T-helper 1 cell treated with Interleukin-12 subunit alpha and Interleukin-12 subunit beta and Interleukin-4 antibody, amounts not matched to agents 30 μg/mL and 1 μg/mL, for 36 hours (primary cell): ENCODE results near the gene SPC24.
"Not testable (repeated sequence)": the region's sequence is repeated elsewhere in the genome, so short reads cannot be mapped to it uniquely, and the experiment has no call there.

Experiments used
- H3K27ac Mint-ChIP-seq: one replicate; pipeline ENCODE4 v1.8.0; 2021; ENCODE audit warnings: mild to moderate bottlenecking, mixed read lengths
- H3K27me3 Mint-ChIP-seq: one replicate; pipeline ENCODE4 v1.8.0; 2021; ENCODE audit warnings: low read depth, mixed read lengths
- H3K36me3 Mint-ChIP-seq: one replicate; pipeline ENCODE4 v1.8.0; 2021; ENCODE audit warnings: low read depth, mixed read lengths
- H3K4me1 Mint-ChIP-seq: one replicate; pipeline ENCODE4 v1.8.0; 2021; ENCODE audit warnings: low read depth, mixed read lengths
- H3K4me3 Mint-ChIP-seq: one replicate; pipeline ENCODE4 v1.8.0; 2021; ENCODE audit warnings: mild to moderate bottlenecking, moderate library complexity, mixed read lengths
- H3K9me3 Mint-ChIP-seq: one replicate; pipeline ENCODE4 v1.8.0; 2021; ENCODE audit warnings: mixed read lengths

SPC24 gene

GRCh38 chr19:11111117-11111770 lies 44.3 kb downstream of the SPC24 start:
- no peaks in the 10 kb centered on the region for H3K9me3 Mint-ChIP-seq
- H3K4me1 Mint-ChIP-seq: peaks cover 2% of the 10 kb centered on the region
- H3K27ac Mint-ChIP-seq: peak overlapping the region; percentile 26
- H3K36me3 Mint-ChIP-seq: peaks cover 37% of the 10 kb centered on the region
- H3K27me3 Mint-ChIP-seq: no peaks in the 10 kb centered on the region
- no peak overlapping the region for H3K4me3 Mint-ChIP-seq

- Mint-ChIP-seq H3K27me3 (no peaks in the 10 kb centered on the region), H3K36me3 (peaks cover 36% of the 10 kb centered on the region), H3K27ac (no peak overlapping the region), H3K4me3 (no peak overlapping the region), H3K4me1 (peaks cover 2% of the 10 kb centered on the region), H3K9me3 (no peaks in the 10 kb centered on the region)
Measured at GRCh38 chr19:11108746-11109145, 46.8 kb downstream of the SPC24 start.

- Mint-ChIP-seq H3K4me3 (no peak overlapping the region), H3K4me1 (no peaks in the 10 kb centered on the region), H3K9me3 (no peaks in the 10 kb centered on the region), H3K27me3 (no peaks in the 10 kb centered on the region), H3K27ac (no peak overlapping the region), H3K36me3 (peaks cover 40% of the 10 kb centered on the region)
Measured at GRCh38 chr19:11106477-11106876, 49.1 kb downstream of the SPC24 start.

GRCh38 chr19:11105014-11105636 lies 50.5 kb downstream of the SPC24 start:
- Mint-ChIP-seq H3K9me3 (no peaks in the 10 kb centered on the region), H3K36me3 (peaks cover 41% of the 10 kb centered on the region), H3K27ac (no peak overlapping the region), H3K4me3 (no peak overlapping the region), H3K4me1 (peaks cover 3% of the 10 kb centered on the region), H3K27me3 (no peaks in the 10 kb centered on the region)

- H3K4me3 Mint-ChIP-seq: not testable (repeated sequence)
Measured at GRCh38 chr19:11103667-11104066, 51.9 kb downstream of the SPC24 start.

GRCh38 chr19:11102944-11103343 lies 52.6 kb downstream of the SPC24 start:
- H3K27me3 Mint-ChIP-seq: no peaks in the 10 kb centered on the region
- H3K27ac Mint-ChIP-seq: no peak overlapping the region
- H3K4me3 Mint-ChIP-seq: no peak overlapping the region
- no peaks in the 10 kb centered on the region for H3K9me3 Mint-ChIP-seq
- H3K36me3 Mint-ChIP-seq: peaks cover 40% of the 10 kb centered on the region
- peaks cover 13% of the 10 kb centered on the region for H3K4me1 Mint-ChIP-seq

More at GRCh38 chr19:11103667-11104066, 51.9 kb downstream of the SPC24 start:
- peaks cover 44% of the 10 kb centered on the region for H3K36me3 Mint-ChIP-seq
- H3K9me3 Mint-ChIP-seq, H3K27me3 Mint-ChIP-seq, H3K27ac Mint-ChIP-seq: not testable (repeated sequence)
- H3K4me1 Mint-ChIP-seq: peaks cover 11% of the 10 kb centered on the region

GRCh38 chr19:11101057-11101456 lies 54.5 kb downstream of the SPC24 start:
- Mint-ChIP-seq H3K36me3 (peaks cover 46% of the 10 kb centered on the region), H3K27ac (no peak overlapping the region), H3K27me3 (no peaks in the 10 kb centered on the region), H3K4me3 (no peak overlapping the region), H3K9me3 (peaks cover 4% of the 10 kb centered on the region), H3K4me1 (peaks cover 26% of the 10 kb centered on the region)

- no peaks in the 10 kb centered on the region for H3K27me3 Mint-ChIP-seq
- H3K4me1 Mint-ChIP-seq: peaks cover 33% of the 10 kb centered on the region
- H3K27ac Mint-ChIP-seq: peak overlapping the region; percentile 63
- peaks cover 49% of the 10 kb centered on the region for H3K36me3 Mint-ChIP-seq
- peaks cover 4% of the 10 kb centered on the region for H3K9me3 Mint-ChIP-seq
- no peak overlapping the region for H3K4me3 Mint-ChIP-seq
Measured at GRCh38 chr19:11100049-11100448, 55.5 kb downstream of the SPC24 start.

- Mint-ChIP-seq H3K9me3 (peaks cover 4% of the 10 kb centered on the region), H3K27me3 (no peaks in the 10 kb centered on the region), H3K36me3 (peaks cover 54% of the 10 kb centered on the region), H3K4me1 (peaks cover 40% of the 10 kb centered on the region), H3K4me3 (no peak overlapping the region), H3K27ac (peak overlapping the region; percentile 24)
Measured at GRCh38 chr19:11098861-11099260, 56.7 kb downstream of the SPC24 start.

GRCh38 chr19:11098327-11098726 lies 57.3 kb downstream of the SPC24 start:
- Mint-ChIP-seq H3K4me3 (no peak overlapping the region), H3K9me3 (peaks cover 4% of the 10 kb centered on the region), H3K4me1 (peaks cover 40% of the 10 kb centered on the region), H3K27ac (no peak overlapping the region), H3K27me3 (no peaks in the 10 kb centered on the region), H3K36me3 (peaks cover 54% of the 10 kb centered on the region)

- H3K27ac Mint-ChIP-seq: peak overlapping the region; percentile 52
- not testable (repeated sequence) for H3K4me3 Mint-ChIP-seq
- peaks cover 50% of the 10 kb centered on the region for H3K36me3 Mint-ChIP-seq
Measured at GRCh38 chr19:11097367-11097766, 58.2 kb downstream of the SPC24 start.

GRCh38 chr19:11096210-11096841 lies 59.3 kb downstream of the SPC24 start:
- H3K27me3 Mint-ChIP-seq: no peaks in the 10 kb centered on the region
- H3K9me3 Mint-ChIP-seq: peaks cover 4% of the 10 kb centered on the region
- peaks cover 51% of the 10 kb centered on the region for H3K4me1 Mint-ChIP-seq
- H3K36me3 Mint-ChIP-seq: peaks cover 57% of the 10 kb centered on the region
- peak overlapping the region; percentile 79 for H3K4me3 Mint-ChIP-seq
- H3K27ac Mint-ChIP-seq: peak overlapping the region; percentile 99

More at GRCh38 chr19:11097367-11097766, 58.2 kb downstream of the SPC24 start:
- not testable (repeated sequence) for H3K9me3 Mint-ChIP-seq, H3K27me3 Mint-ChIP-seq
- H3K4me1 Mint-ChIP-seq: peaks cover 46% of the 10 kb centered on the region
